HG03354 (cell line): ENCODE data around the gene NDUFS2.

Experiments
- ATAC-seq: cut with Tn5 transposase; IDR thresholded peaks from one replicate; pipeline ENCODE4 v1.9.1; 2021; ENCODE audit warnings: mild to moderate bottlenecking; ENCODE audit not compliant: unreplicated experiment, poor library complexity, severe bottlenecking

The NDUFS2 gene

GRCh38 chr1:161171696-161172095 is 30.5 kb upstream of the NDUFS2 start:
- ATAC-seq, result no peak

GRCh38 chr1:161172349-161172748 is 29.8 kb upstream of the NDUFS2 start:
- no peak for ATAC-seq

- ATAC-seq, result no peak
Observed at GRCh38 chr1:161172776-161173376, 29.3 kb upstream of the NDUFS2 start.

- no peak for ATAC-seq
Observed at GRCh38 chr1:161173711-161174110, 28.5 kb upstream of the NDUFS2 start.

- no peak for ATAC-seq
Observed at GRCh38 chr1:161174911-161175310, 27.3 kb upstream of the NDUFS2 start.

- no peak for ATAC-seq
Observed at GRCh38 chr1:161175771-161176453, 26.3 kb upstream of the NDUFS2 start.

- no peak for ATAC-seq
Observed at GRCh38 chr1:161176468-161177111, 25.6 kb upstream of the NDUFS2 start.

GRCh38 chr1:161177112-161177935 is 24.8 kb upstream of the NDUFS2 start, which contains the start of gene B4GALT3:
TSS of gene B4GALT3 (minus strand) at chr1:161177507. CDS start at chr1:161176060, 1,447 bp downstream.
- ATAC-seq, result peak; percentile 79

GRCh38 chr1:161177936-161178244 is 24.3 kb upstream of the NDUFS2 start:
- ATAC-seq, result no peak

GRCh38 chr1:161179698-161180097 is 22.5 kb upstream of the NDUFS2 start:
- no peak for ATAC-seq

- no peak for ATAC-seq
Observed at GRCh38 chr1:161180639-161181038, 21.5 kb upstream of the NDUFS2 start.

GRCh38 chr1:161182214-161182613 is 20.0 kb upstream of the NDUFS2 start:
- peak; percentile 52 for ATAC-seq

GRCh38 chr1:161185282-161185682 is 16.9 kb upstream of the NDUFS2 start:
- ATAC-seq, result peak; percentile 74

- peak; percentile 25 for ATAC-seq
Observed at GRCh38 chr1:161185732-161186311, 16.3 kb upstream of the NDUFS2 start.

- no peak for ATAC-seq
Observed at GRCh38 chr1:161187311-161187710, 14.9 kb upstream of the NDUFS2 start.

GRCh38 chr1:161188381-161188780 is 13.8 kb upstream of the NDUFS2 start:
- no peak for ATAC-seq

- ATAC-seq, result no peak
Observed at GRCh38 chr1:161189036-161189435, 13.1 kb upstream of the NDUFS2 start.

- no peak for ATAC-seq
Observed at GRCh38 chr1:161190962-161191521, 11.1 kb upstream of the NDUFS2 start.

- ATAC-seq, result no peak
Observed at GRCh38 chr1:161191971-161192370, 10.2 kb upstream of the NDUFS2 start.
